ENCODE data around the gene PGLYRP1.

DNA sequence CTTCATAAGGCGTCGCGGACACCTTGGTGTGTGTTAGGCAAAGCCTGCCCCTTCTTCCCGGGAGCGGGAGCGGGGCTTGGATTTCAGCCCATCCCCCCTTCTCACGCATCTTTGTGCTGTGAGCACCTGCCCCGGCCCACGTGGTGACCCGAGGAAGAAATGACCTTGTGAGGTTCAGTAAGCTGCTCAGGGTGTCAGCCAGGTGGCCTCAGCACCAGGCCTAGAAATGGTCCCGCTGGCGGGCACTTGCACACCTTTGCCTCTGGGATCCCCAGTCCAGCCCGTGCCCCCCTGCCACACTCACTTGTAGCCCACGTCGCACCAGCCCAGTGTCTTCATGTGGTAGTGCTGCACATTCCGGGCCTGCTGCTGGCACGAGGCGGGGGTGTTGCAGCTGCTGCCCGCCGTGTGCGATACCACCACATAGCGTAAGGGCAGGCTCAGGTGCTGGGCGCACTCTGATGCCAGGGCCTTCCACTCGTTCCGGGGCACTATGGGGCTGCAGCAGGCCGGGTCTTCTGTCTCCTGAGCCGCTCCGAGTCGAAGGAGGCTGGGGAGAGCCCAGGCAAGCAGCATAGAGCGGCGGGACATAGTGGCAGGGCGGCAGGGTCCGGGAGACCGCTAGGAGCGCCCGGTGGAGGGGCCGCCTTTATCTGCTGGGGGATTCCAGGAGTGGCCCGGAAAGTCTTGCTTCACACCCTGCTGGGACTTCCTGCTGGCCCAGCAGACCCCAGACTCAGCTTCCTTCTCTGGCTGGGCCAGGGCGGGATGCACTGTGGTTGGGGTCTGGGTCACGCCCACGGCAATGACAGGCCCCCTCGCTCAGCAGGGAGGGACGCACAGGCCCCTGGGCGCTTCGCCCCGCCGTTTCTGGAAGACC lies at the start of gene PGLYRP1:
- TF ChIP-seq, protein P1, sequence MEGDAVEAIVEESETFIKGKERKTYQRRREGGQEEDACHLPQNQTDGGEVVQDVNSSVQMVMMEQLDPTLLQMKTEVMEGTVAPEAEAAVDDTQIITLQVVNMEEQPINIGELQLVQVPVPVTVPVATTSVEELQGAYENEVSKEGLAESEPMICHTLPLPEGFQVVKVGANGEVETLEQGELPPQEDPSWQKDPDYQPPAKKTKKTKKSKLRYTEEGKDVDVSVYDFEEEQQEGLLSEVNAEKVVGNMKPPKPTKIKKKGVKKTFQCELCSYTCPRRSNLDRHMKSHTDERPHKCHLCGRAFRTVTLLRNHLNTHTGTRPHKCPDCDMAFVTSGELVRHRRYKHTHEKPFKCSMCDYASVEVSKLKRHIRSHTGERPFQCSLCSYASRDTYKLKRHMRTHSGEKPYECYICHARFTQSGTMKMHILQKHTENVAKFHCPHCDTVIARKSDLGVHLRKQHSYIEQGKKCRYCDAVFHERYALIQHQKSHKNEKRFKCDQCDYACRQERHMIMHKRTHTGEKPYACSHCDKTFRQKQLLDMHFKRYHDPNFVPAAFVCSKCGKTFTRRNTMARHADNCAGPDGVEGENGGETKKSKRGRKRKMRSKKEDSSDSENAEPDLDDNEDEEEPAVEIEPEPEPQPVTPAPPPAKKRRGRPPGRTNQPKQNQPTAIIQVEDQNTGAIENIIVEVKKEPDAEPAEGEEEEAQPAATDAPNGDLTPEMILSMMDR (conservative IDR thresholded peaks at IDR 0.05; ENCODE audit: low read length) = no peak
- no peak for TF ChIP-seq EZH2phosphoT487 (IDR thresholded peaks at IDR 0.05; ENCODE audit: borderline replicate concordance, low read depth, low read length)
